Neural cell (in vitro differentiated cells): ENCODE measurements around the gene CSGALNACT2. TPM values are rescaled to one million over a fixed set of nuclear protein-coding genes. Genes with fewer than 3 reads are reported as not detected.

Experiments used
- H2AFZ ChIP-seq: fragments of 200-600, 300-800 bp; sonication (generic), shearing (Covaris generic); 2 replicates; pipeline ENCODE4 v1.6.0; 2014; ENCODE audit warnings: low read depth, mild to moderate bottlenecking, antibody characterized with exemption, low read length, moderate library complexity
- H3F3A ChIP-seq: fragments of 200-600 bp; shearing (Covaris generic); 2 replicates; pipeline ENCODE4 v1.6.1; 2016; ENCODE audit warnings: mild to moderate bottlenecking, moderate library complexity, mixed read lengths, antibody characterized with exemption, low read length; ENCODE audit not compliant: insufficient read depth, poor library complexity, severe bottlenecking
- H3K27ac ChIP-seq: fragments of 200-600, 300-800 bp; sonication (generic), shearing (Covaris generic); 2 replicates; pipeline ENCODE4 v1.5.1; 2014; ENCODE audit warnings: mild to moderate bottlenecking, low read length, moderate library complexity
- H3K27me3 ChIP-seq: fragments of 300-800, 200-600 bp; sonication (generic), shearing (Covaris generic); 2 replicates; pipeline ENCODE4 v1.6.0; 2014; ENCODE audit warnings: mild to moderate bottlenecking, low read depth, low read length, moderate library complexity; ENCODE audit not compliant: insufficient read depth
- H3K36me3 ChIP-seq: fragments of 300-800, 200-600 bp; sonication (generic), shearing (Covaris generic); 2 replicates; pipeline ENCODE4 v1.5.1; 2014; ENCODE audit warnings: mild to moderate bottlenecking, antibody characterized with exemption, low read length, moderate library complexity; ENCODE audit not compliant: insufficient read depth
- H3K4me2 ChIP-seq: fragments of 300-800, 200-600 bp; sonication (generic), shearing (Covaris generic); 2 replicates; pipeline ENCODE4 v1.6.0; 2014; ENCODE audit warnings: mild to moderate bottlenecking, low read length
- H3K4me3 ChIP-seq: fragments of 300-800, 200-600 bp; sonication (generic), shearing (Covaris generic); 2 replicates; pipeline ENCODE4 v1.5.1; 2014; ENCODE audit warnings: mild to moderate bottlenecking, low read length, moderate library complexity
- H3K79me2 ChIP-seq: fragments of 200-600 bp; shearing (Covaris generic); replicated peaks from 2 replicates; pipeline ENCODE4 v1.6.0; 2014; ENCODE audit warnings: mild to moderate bottlenecking, low read length, moderate library complexity; ENCODE audit not compliant: insufficient read depth
- H3K9ac ChIP-seq: fragments of 300-800, 200-600 bp; sonication (generic), shearing (Covaris generic); 2 replicates; pipeline ENCODE4 v1.6.1; 2016; ENCODE audit warnings: mild to moderate bottlenecking, low read length, mixed read lengths
- H3K9me2 ChIP-seq: fragments of 200-600 bp; shearing (Covaris generic); 2 replicates; pipeline ENCODE4 v1.6.1; 2016; ENCODE audit warnings: mild to moderate bottlenecking, low read length, mixed read lengths; ENCODE audit not compliant: insufficient read depth
- H3K9me3 ChIP-seq: fragments of 200-600, 300-800 bp; sonication (generic), shearing (Covaris generic); 2 replicates; pipeline ENCODE4 v1.6.1; 2016; ENCODE audit warnings: mild to moderate bottlenecking, mixed run types, low read length, moderate library complexity, mixed read lengths
- H4K20me1 ChIP-seq: fragments of 200-600 bp; shearing (Covaris generic); 2 replicates; pipeline ENCODE4 v1.6.1; 2016; ENCODE audit warnings: mild to moderate bottlenecking, mixed run types; ENCODE audit not compliant: insufficient read depth
- CTCF ChIP-seq: fragments of 450-650 bp; IDR thresholded peaks from 2 replicates; pipeline ENCODE4 v1.5.1; 2014; ENCODE audit warnings: antibody characterized with exemption, mild to moderate bottlenecking, moderate library complexity; ENCODE audit not compliant: poor library complexity, severe bottlenecking
- EP300 ChIP-seq: fragments of 450-650 bp; conservative IDR thresholded peaks from 2 replicates; pipeline ENCODE4 v1.6.1; 2014; ENCODE audit warnings: antibody characterized with exemption, mild to moderate bottlenecking, moderate library complexity; ENCODE audit not compliant: poor library complexity, severe bottlenecking
- EZH2 ChIP-seq: fragments of 200-600, 300-800 bp; shearing (Covaris generic), sonication (generic); IDR thresholded peaks from 2 replicates; pipeline ENCODE4 v1.6.1; 2014; ENCODE audit warnings: antibody characterized with exemption, low read length, borderline replicate concordance, mild to moderate bottlenecking; ENCODE audit not compliant: insufficient read depth, poor library complexity, severe bottlenecking
- MXI1 ChIP-seq: fragments of 450-650 bp; conservative IDR thresholded peaks from 2 replicates; pipeline ENCODE4 v1.6.1; 2014; ENCODE audit warnings: antibody characterized with exemption, mild to moderate bottlenecking; ENCODE audit not compliant: poor library complexity, severe bottlenecking
- POLR2AphosphoS5 ChIP-seq: IDR thresholded peaks from 2 replicates; pipeline ENCODE4 v1.6.1; 2012
- RAD21 ChIP-seq: fragments of 450-650 bp; conservative IDR thresholded peaks from 2 replicates; pipeline ENCODE4 v1.6.1; 2014; ENCODE audit warnings: antibody characterized with exemption, mild to moderate bottlenecking, moderate library complexity
- REST ChIP-seq: IDR thresholded peaks from 2 replicates; pipeline ENCODE4 v1.6.1; 2012; ENCODE audit warnings: borderline replicate concordance
- SMC3 ChIP-seq: fragments of 450-650 bp; conservative IDR thresholded peaks from 2 replicates; pipeline ENCODE4 v1.6.1; 2014; ENCODE audit warnings: antibody characterized with exemption, mild to moderate bottlenecking, moderate library complexity; ENCODE audit not compliant: poor library complexity
- TAF1 ChIP-seq: IDR thresholded peaks from 2 replicates; pipeline ENCODE4 v1.6.1; 2012; ENCODE audit warnings: low read depth
- polyA plus RNA-seq: library from polyadenylated mRNA; depleted of rRNA; stranded (reverse); fragments of >200 nt; gene quantifications from 2 replicates; pipeline ENCODE4 v1.2.3, GENCODE V29; 2014

Gene CSGALNACT2
- polyA plus RNA-seq, 1 donor from 2014 or later: 20.7 TPM

- H3F3A ChIP-seq: no peaks in the 10 kb centered on the region
- H3K27ac ChIP-seq: no peak overlapping the region
- no peaks in the 10 kb centered on the region for H3K9me2 ChIP-seq
- H4K20me1 ChIP-seq: no peaks in the 10 kb centered on the region
- H3K9me3 ChIP-seq: no peaks in the 10 kb centered on the region
- no peak overlapping the region for H3K9ac ChIP-seq
- H2AFZ ChIP-seq: no peak overlapping the region
- no peak for TF ChIP-seq SMC3
- TF ChIP-seq REST: no peak
- no peak for TF ChIP-seq MXI1
- no peak for TF ChIP-seq EP300
- no peak for TF ChIP-seq TAF1
- TF ChIP-seq RAD21: no peak
- no peak for TF ChIP-seq CTCF
- no peak for TF ChIP-seq EZH2
- no peak for TF ChIP-seq POLR2AphosphoS5
- H3K27me3 ChIP-seq: no peaks in the 10 kb centered on the region
- no peaks in the 10 kb centered on the region for H3K36me3 ChIP-seq
- peak overlapping the region; percentile 3 for H3K4me3 ChIP-seq
- H3K79me2 ChIP-seq: peaks cover 27% of the 10 kb centered on the region
- H3K4me2 ChIP-seq: no peak overlapping the region
Measured at GRCh38 chr10:43156590-43157341, 18.5 kb downstream of the CSGALNACT2 start.

GRCh38 chr10:43158636-43159035, 20.4 kb downstream of the CSGALNACT2 start:
- Histone ChIP-seq H3K4me3 (no peak overlapping the region), H3K4me2 (no peak overlapping the region), H3K27ac (no peak overlapping the region), H3K9me2 (no peaks in the 10 kb centered on the region), H2AFZ (no peak overlapping the region), H3K79me2 (peaks cover 21% of the 10 kb centered on the region), H3K27me3 (no peaks in the 10 kb centered on the region), H3K36me3 (peaks cover 5% of the 10 kb centered on the region), H3K9ac (no peak overlapping the region), H3K9me3 (no peaks in the 10 kb centered on the region), H3F3A (no peaks in the 10 kb centered on the region), H4K20me1 (no peaks in the 10 kb centered on the region)
- TF ChIP-seq REST (no peak), MXI1 (no peak), CTCF (no peak), POLR2AphosphoS5 (no peak), TAF1 (no peak), SMC3 (no peak), EP300 (no peak), EZH2 (no peak), RAD21 (no peak)
